Mesenchymal stem cell (in vitro differentiated cells and primary cell): Measurements from ENCODE around the gene MYLK2.

Experiments used
- DNase-seq: peaks from one replicate; pipeline ENCODE4 v3.0.0-alpha.2; 2013
- H2AFZ ChIP-seq: one replicate; pipeline ENCODE4 v1.6.1; 2013; ENCODE audit warnings: low read depth, mild to moderate bottlenecking, control low read depth, inconsistent platforms, low read length, moderate library complexity
- H2AK5ac ChIP-seq: 2 replicates; pipeline ENCODE4 v1.6.1; 2013; ENCODE audit warnings: low read length, moderate library complexity, mild to moderate bottlenecking, inconsistent platforms; ENCODE audit not compliant: severe bottlenecking
- H2BK120ac ChIP-seq: one replicate; pipeline ENCODE4 v1.6.1; 2013; ENCODE audit warnings: low read depth, mild to moderate bottlenecking, inconsistent platforms, low read length, moderate library complexity
- H2BK12ac ChIP-seq, 2 experiments: one replicate each; pipeline ENCODE4 v1.6.1; 2013; ENCODE audit warnings: inconsistent platforms in 2 of 2, low read length in 2 of 2, mild to moderate bottlenecking in 2 of 2, moderate library complexity in 2 of 2, control low read depth in 1 of 2
- H2BK15ac ChIP-seq: one replicate; pipeline ENCODE4 v1.6.1; 2013; ENCODE audit warnings: mild to moderate bottlenecking, low read depth, inconsistent platforms; ENCODE audit not compliant: poor library complexity, severe bottlenecking
- H2BK5ac ChIP-seq: 2 replicates; pipeline ENCODE4 v1.6.1; 2013; ENCODE audit warnings: low read depth, mild to moderate bottlenecking, low read length, control low read depth, inconsistent platforms; ENCODE audit not compliant: poor library complexity, severe bottlenecking
- H3K14ac ChIP-seq, 2 experiments: one replicate each; pipeline ENCODE4 v1.6.1; 2013; ENCODE audit warnings: inconsistent platforms in 2 of 2, low read length in 2 of 2, control low read depth in 1 of 2, mild to moderate bottlenecking in 1 of 2, moderate library complexity in 1 of 2
- H3K18ac ChIP-seq, 2 experiments: one replicate each; pipeline ENCODE4 v1.6.1; 2013; ENCODE audit warnings: inconsistent platforms in 2 of 2, low read length in 2 of 2, control low read depth in 1 of 2, low read depth in 1 of 2, mild to moderate bottlenecking in 1 of 2
- H3K23ac ChIP-seq, 2 experiments: one replicate each; pipeline ENCODE4 v1.6.1; 2013; ENCODE audit warnings: inconsistent platforms in 2 of 2, low read length in 2 of 2, mild to moderate bottlenecking in 2 of 2, moderate library complexity in 2 of 2, control low read depth in 1 of 2
- H3K27ac ChIP-seq: 2 replicates; pipeline ENCODE4 v1.5.1; 2013; ENCODE audit warnings: mild to moderate bottlenecking, moderate library complexity, low read length, control low read depth, inconsistent platforms; ENCODE audit not compliant: poor library complexity, severe bottlenecking
- H3K27me3 ChIP-seq, 2 experiments: 2 replicates each; pipeline versions ENCODE4 v1.6.1 to v1.7.0; 2013; ENCODE audit warnings: low read length in 2 of 2, mild to moderate bottlenecking in 2 of 2, moderate library complexity in 2 of 2, control low read depth in 1 of 2, inconsistent platforms in 1 of 2; ENCODE audit not compliant: control insufficient read depth in 1 of 2, insufficient read depth in 1 of 2
- H3K36me3 ChIP-seq, 2 experiments: 2 replicates each; pipeline versions ENCODE4 v1.6.1 to v1.7.0; 2013; ENCODE audit warnings: low read length in 2 of 2, control low read depth in 1 of 2, inconsistent platforms in 1 of 2, low read depth in 1 of 2, mild to moderate bottlenecking in 1 of 2; ENCODE audit not compliant: insufficient read depth in 2 of 2, control insufficient read depth in 1 of 2
- H3K4ac ChIP-seq, 2 experiments: one replicate each; pipeline ENCODE4 v1.6.1; 2013; ENCODE audit warnings: inconsistent platforms in 2 of 2, low read length in 2 of 2, mild to moderate bottlenecking in 2 of 2, moderate library complexity in 2 of 2, control low read depth in 1 of 2, low read depth in 1 of 2
- H3K4me1 ChIP-seq: 2 replicates; pipeline ENCODE4 v1.6.1; 2013; ENCODE audit warnings: low read depth, low read length, control low read depth; ENCODE audit not compliant: control insufficient read depth, insufficient read depth
- H3K4me2 ChIP-seq: 2 replicates; pipeline ENCODE4 v1.6.1; 2013; ENCODE audit warnings: low read length, mild to moderate bottlenecking, inconsistent platforms; ENCODE audit not compliant: poor library complexity, severe bottlenecking
- H3K4me3 ChIP-seq, 2 experiments: 2 replicates each; pipeline versions ENCODE4 v1.5.1 to v1.7.0; 2013; ENCODE audit warnings: low read length in 2 of 2, mild to moderate bottlenecking in 2 of 2, control low read depth in 1 of 2, low read depth in 1 of 2; ENCODE audit not compliant: insufficient read depth in 1 of 2
- H3K79me1 ChIP-seq: replicated peaks from 2 replicates; pipeline ENCODE4 v1.6.1; 2013; ENCODE audit warnings: mild to moderate bottlenecking, control low read depth, low read length, inconsistent platforms; ENCODE audit not compliant: poor library complexity, severe bottlenecking
- H3K9ac ChIP-seq: 2 replicates; pipeline ENCODE4 v1.7.0; 2013; ENCODE audit warnings: mild to moderate bottlenecking, low read length, moderate library complexity
- H3K9me3 ChIP-seq: 2 replicates; pipeline ENCODE4 v1.7.0; 2013; ENCODE audit warnings: mild to moderate bottlenecking, low read length; ENCODE audit not compliant: control insufficient read depth
- H4K8ac ChIP-seq: one replicate; pipeline ENCODE4 v1.6.1; 2013; ENCODE audit warnings: inconsistent platforms, mild to moderate bottlenecking, low read length, moderate library complexity
- H4K91ac ChIP-seq: one replicate; pipeline ENCODE4 v1.6.1; 2013; ENCODE audit warnings: mild to moderate bottlenecking, low read length, inconsistent platforms
- WGBS: methylation state at CpG from one replicate; pipeline ENCODE4 v1.1.7; 2013; ENCODE audit warnings: mixed read lengths; 5-methylcytosine and 5-hydroxymethylcytosine counted together

The MYLK2 gene

GRCh38 chr20:31831771-31832306 is 12.7 kb downstream of the MYLK2 start:
- Histone ChIP-seq H4K91ac (no peak overlapping the region), H3K4me3 (no peak overlapping the region), H2BK5ac (no peak overlapping the region), H3K23ac (no peak overlapping the region), H2BK15ac (no peak overlapping the region), H3K4me1 (peaks cover 43% of the 10 kb centered on the region), H2BK12ac (no peak overlapping the region), H2BK120ac (no peak overlapping the region), H3K9me3 (no peaks in the 10 kb centered on the region), H3K9ac (no peak overlapping the region), H3K79me1 (no peaks in the 10 kb centered on the region), H3K4me2 (no peak overlapping the region), H2AK5ac (no peak overlapping the region), H3K18ac (no peak overlapping the region), H3K36me3 (no peaks in the 10 kb centered on the region), H2AFZ (no peak overlapping the region), H3K14ac (no peak overlapping the region), H4K8ac (no peak overlapping the region), H3K27me3 (peaks cover 3 to 82% of the 10 kb centered on the region in 2 experiments), H3K4ac (no peak overlapping the region), H3K27ac (no peak overlapping the region)
- DNase-seq: no peak
- 95% methylated on average over 17 of the region's 17 CpGs for WGBS

DNA sequence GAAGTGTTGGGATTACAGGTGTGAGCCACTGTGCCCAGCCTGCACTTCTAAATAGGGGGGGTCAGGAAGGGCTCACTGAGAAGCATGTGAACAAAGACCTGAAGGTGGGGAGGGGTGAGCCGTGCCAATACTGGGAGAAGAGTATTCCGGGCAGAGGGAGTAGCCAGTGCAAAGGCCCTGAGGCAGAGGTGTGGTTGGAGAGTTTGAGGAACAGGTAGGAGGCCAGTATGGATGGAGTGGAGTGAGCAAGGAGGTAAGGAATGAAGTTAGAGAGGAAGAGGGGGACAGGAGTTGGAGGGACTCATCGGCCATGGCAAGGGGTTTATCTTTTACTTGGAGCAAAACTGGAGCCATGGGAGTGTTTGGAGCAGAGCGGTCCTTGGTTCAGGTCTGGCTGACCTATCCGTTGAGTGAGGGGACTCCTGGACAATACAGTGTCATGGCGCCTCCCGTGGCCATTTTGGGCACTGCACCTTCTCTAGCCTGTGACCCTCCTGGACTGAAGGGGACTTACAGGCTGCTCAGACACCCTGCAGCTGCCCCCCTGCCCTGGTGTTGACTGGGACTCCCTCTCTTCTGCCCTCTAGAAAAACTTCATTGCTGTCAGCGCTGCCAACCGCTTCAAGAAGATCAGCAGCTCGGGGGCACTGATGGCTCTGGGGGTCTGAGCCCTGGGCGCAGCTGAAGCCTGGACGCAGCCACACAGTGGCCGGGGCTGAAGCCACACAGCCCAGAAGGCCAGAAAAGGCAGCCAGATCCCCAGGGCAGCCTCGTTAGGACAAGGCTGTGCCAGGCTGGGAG is 14.2 kb downstream of the MYLK2 start:
- no peak overlapping the region for H3K4me2 ChIP-seq
- WGBS: 68% methylated on average over 14 of the region's 14 CpGs
- no peak overlapping the region for H2BK15ac ChIP-seq
- peak; percentile 73 for DNase-seq
- no peak overlapping the region for H3K9ac ChIP-seq
- H3K4ac ChIP-seq: no peak overlapping the region
- H2BK120ac ChIP-seq: no peak overlapping the region
- no peak overlapping the region for H2BK5ac ChIP-seq
- no peak overlapping the region for H2BK12ac ChIP-seq
- H3K4me1 ChIP-seq: peaks cover 57% of the 10 kb centered on the region
- no peak overlapping the region for H4K8ac ChIP-seq
- H3K14ac ChIP-seq: no peak overlapping the region
- H3K4me3 ChIP-seq: no peak overlapping the region
- H3K18ac ChIP-seq: no peak overlapping the region
- H3K27ac ChIP-seq: no peak overlapping the region
- H3K79me1 ChIP-seq: no peaks in the 10 kb centered on the region
- H3K27me3 ChIP-seq: peaks cover 0 to 82% of the 10 kb centered on the region in 2 experiments
- no peaks in the 10 kb centered on the region for H3K36me3 ChIP-seq
- H3K9me3 ChIP-seq: no peaks in the 10 kb centered on the region
- H2AFZ ChIP-seq: no peak overlapping the region
- H3K23ac ChIP-seq: no peak overlapping the region
- peak overlapping the region; percentile 23 for H2AK5ac ChIP-seq
- H4K91ac ChIP-seq: no peak overlapping the region

- H4K91ac ChIP-seq: no peak overlapping the region
- no peak overlapping the region for H3K4ac ChIP-seq
- H3K4me2 ChIP-seq: no peak overlapping the region
- no peak overlapping the region for H3K14ac ChIP-seq
- H2BK12ac ChIP-seq: no peak overlapping the region
- H2BK15ac ChIP-seq: no peak overlapping the region
- H2BK5ac ChIP-seq: no peak overlapping the region
- H2AK5ac ChIP-seq: peak overlapping the region; percentile 23
- H3K23ac ChIP-seq: no peak overlapping the region
- WGBS: 89% methylated on average over 20 of the region's 20 CpGs
- no peaks in the 10 kb centered on the region for H3K79me1 ChIP-seq
- H3K4me1 ChIP-seq: peaks cover 59% of the 10 kb centered on the region
- H3K36me3 ChIP-seq: no peaks in the 10 kb centered on the region
- H4K8ac ChIP-seq: no peak overlapping the region
- H3K27me3 ChIP-seq: peaks cover 0 to 75% of the 10 kb centered on the region in 2 experiments
- H3K9ac ChIP-seq: no peak overlapping the region
- no peak overlapping the region for H2AFZ ChIP-seq
- DNase-seq: no peak
- H3K27ac ChIP-seq: no peak overlapping the region
- H3K4me3 ChIP-seq: no peak overlapping the region
- H2BK120ac ChIP-seq: no peak overlapping the region
- H3K18ac ChIP-seq: no peak overlapping the region
- no peaks in the 10 kb centered on the region for H3K9me3 ChIP-seq
These were observed 14.9 kb downstream of the MYLK2 start for GRCh38 chr20:31833931-31834521.

DNA sequence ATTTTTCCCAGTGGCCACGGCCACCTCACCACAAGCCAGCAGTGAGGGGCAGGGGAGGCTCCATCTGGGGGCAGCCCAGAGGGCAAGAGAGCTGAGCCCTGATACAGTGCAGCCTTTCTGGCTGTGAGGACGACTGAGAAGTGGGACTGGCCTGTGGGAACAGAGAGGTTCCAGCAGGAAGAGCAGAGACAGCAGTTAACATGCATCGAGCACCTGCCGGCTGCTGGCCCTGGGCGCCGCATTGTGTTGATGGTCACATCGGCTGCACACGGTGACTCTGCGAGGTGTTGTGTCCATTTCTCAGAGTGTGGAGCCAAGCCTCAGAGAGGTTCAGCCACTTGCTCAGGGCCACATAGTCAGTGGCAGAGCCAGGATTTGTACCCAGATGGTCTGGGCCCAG is 16.4 kb downstream of the MYLK2 start:
- H3K18ac ChIP-seq: no peak overlapping the region
- H3K27ac ChIP-seq: peak overlapping the region; percentile 47
- H3K23ac ChIP-seq: no peak overlapping the region
- H3K27me3 ChIP-seq: peaks cover 0 to 73% of the 10 kb centered on the region in 2 experiments
- no peak overlapping the region for H3K4ac ChIP-seq
- H2BK120ac ChIP-seq: no peak overlapping the region
- no peak overlapping the region for H2BK15ac ChIP-seq
- no peak overlapping the region for H4K91ac ChIP-seq
- H2BK12ac ChIP-seq: no peak overlapping the region
- no peak overlapping the region for H3K4me2 ChIP-seq
- no peaks in the 10 kb centered on the region for H3K79me1 ChIP-seq
- no peaks in the 10 kb centered on the region for H3K9me3 ChIP-seq
- peak overlapping the region; percentile 1 for H2BK5ac ChIP-seq
- no peaks in the 10 kb centered on the region for H3K36me3 ChIP-seq
- peak overlapping the region; percentile 18 for H2AK5ac ChIP-seq
- no peak overlapping the region for H4K8ac ChIP-seq
- no peak for DNase-seq
- no peak overlapping the region for H3K9ac ChIP-seq
- H3K14ac ChIP-seq: no peak overlapping the region
- no peak overlapping the region for H2AFZ ChIP-seq
- no peak overlapping the region for H3K4me3 ChIP-seq
- peaks cover 55% of the 10 kb centered on the region for H3K4me1 ChIP-seq
- 83% methylated on average over 9 of the region's 9 CpGs for whole genome bisulfite sequencing
